ENCODE data around the gene EIF5B.
A peak's percentile ranks its signal among the peaks of the same experiment; 100 is the strongest.
"Not testable (repeated sequence)": the region's sequence is repeated elsewhere in the genome, so short reads cannot be mapped to it uniquely, and the experiment has no call there.

EIF5B gene

GRCh38 chr2:99368854-99369253 lies 31.7 kb downstream of the EIF5B start:
- not testable (repeated sequence) for DNase-seq

GRCh38 chr2:99373144-99373543 lies 36.0 kb downstream of the EIF5B start:
- DNase-seq: no peak

- DNase-seq: no peak
Measured at GRCh38 chr2:99374747-99375146, 37.6 kb downstream of the EIF5B start.

GRCh38 chr2:99376254-99376864 lies 39.2 kb downstream of the EIF5B start:
- peak; percentile 44 for DNase-seq

GRCh38 chr2:99377879-99378278 lies 40.7 kb downstream of the EIF5B start:
- peak; percentile 55 for DNase-seq

- peak; percentile 56 for DNase-seq
Measured at GRCh38 chr2:99380376-99381010, 43.3 kb downstream of the EIF5B start.

- DNase-seq: no peak
Measured at GRCh38 chr2:99382143-99382542, 45.0 kb downstream of the EIF5B start.

GRCh38 chr2:99386011-99386410 lies 48.8 kb downstream of the EIF5B start:
- no peak for DNase-seq

- DNase-seq: no peak
Measured at GRCh38 chr2:99388892-99389291, 51.7 kb downstream of the EIF5B start.

GRCh38 chr2:99389371-99389770 lies 52.2 kb downstream of the EIF5B start:
- no peak for DNase-seq

- DNase-seq: peak; percentile 16
Measured at GRCh38 chr2:99389946-99390345, 52.8 kb downstream of the EIF5B start.

GRCh38 chr2:99395589-99396130 lies 58.5 kb downstream of the EIF5B start:
- no peak for DNase-seq

- DNase-seq: no peak
Measured at GRCh38 chr2:99397266-99397920, 60.2 kb downstream of the EIF5B start.

GRCh38 chr2:99398303-99398702 lies 61.1 kb downstream of the EIF5B start:
- no peak for DNase-seq

GRCh38 chr2:99399063-99399462 lies 61.9 kb downstream of the EIF5B start:
- DNase-seq: no peak

- DNase-seq: no peak
Measured at GRCh38 chr2:99399795-99400194, 62.6 kb downstream of the EIF5B start.

GRCh38 chr2:99401841-99402240 lies 64.7 kb downstream of the EIF5B start:
- no peak for DNase-seq

GRCh38 chr2:99403084-99403483 lies 65.9 kb downstream of the EIF5B start:
- DNase-seq: no peak

GRCh38 chr2:99403524-99403923 lies 66.3 kb downstream of the EIF5B start:
- DNase-seq: no peak

GRCh38 chr2:99404039-99404796 lies 67.0 kb downstream of the EIF5B start:
- no peak for DNase-seq

- DNase-seq: no peak
Measured at GRCh38 chr2:99404797-99405669, 67.8 kb downstream of the EIF5B start.

- no peak for DNase-seq
Measured at GRCh38 chr2:99406137-99406536, 68.9 kb downstream of the EIF5B start.

All from activated CD4-positive, alpha-beta T cell treated with anti-CD3 and anti-CD28 coated beads, Interleukin-2, Interleukin-6, amounts not matched to agents 100 ng/mL and 50 ng/mL, durations not matched to agents 16 hours and 8 hours (primary cell).